ENCODE data around the gene NEGR1.

The NEGR1 gene

DNA sequence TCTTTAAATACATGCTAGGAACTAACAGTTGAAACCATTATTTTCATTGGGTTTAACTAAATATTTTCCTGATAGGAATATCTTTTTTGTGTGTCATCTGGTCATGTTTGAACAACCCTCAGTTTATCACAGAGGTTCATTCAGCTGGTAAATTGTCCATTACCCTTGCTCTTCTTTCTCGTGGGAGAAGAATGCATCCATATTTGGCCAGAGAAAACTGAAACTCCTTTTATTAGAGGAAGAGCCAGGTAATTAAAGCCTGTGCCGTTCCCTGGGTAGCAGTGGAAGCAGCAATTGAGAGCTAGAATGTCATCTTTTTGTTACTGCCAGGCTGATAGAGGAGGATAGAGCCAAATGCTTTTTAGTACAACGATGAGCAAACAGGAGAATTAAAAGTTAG is 614.3 kb downstream of the NEGR1 start:
- peaks cover 3% of the 10 kb centered on the region; the same call in 1 of the 2 replicates for H3K4me1 ChIP-seq (ENCODE audit: insufficient read depth, low read length)
- H3K36me3 ChIP-seq (ENCODE audit: insufficient read depth, low read length): no peaks in the 10 kb centered on the region
- no peaks in the 10 kb centered on the region for H3K9me3 ChIP-seq (ENCODE audit: control insufficient read depth, insufficient read depth, low read length)
- no peak overlapping the region for H3K9ac ChIP-seq (ENCODE audit: low read depth, low read length)

DNA sequence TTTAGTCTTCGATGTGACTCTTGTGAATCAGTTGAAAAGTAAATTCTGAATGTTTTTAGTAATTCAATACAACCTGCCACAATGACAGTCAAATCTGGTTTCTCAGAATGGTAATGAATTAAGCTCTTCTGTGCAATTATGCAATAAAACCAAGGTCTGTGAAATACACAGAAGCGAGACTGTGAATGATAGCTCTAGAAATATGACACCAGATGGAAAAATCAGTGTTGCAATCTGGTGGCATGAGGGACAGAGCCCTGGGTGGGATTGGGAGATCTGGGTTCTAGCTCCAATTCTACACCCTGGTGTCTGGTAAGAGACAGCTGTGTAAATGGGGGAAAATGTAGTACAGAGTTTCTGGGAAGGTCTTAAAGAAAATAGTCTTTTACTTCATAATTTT is 615.1 kb downstream of the NEGR1 start:
- Histone ChIP-seq H3K9ac (ENCODE audit: low read depth, low read length) (no peak overlapping the region), H3K9me3 (ENCODE audit: control insufficient read depth, insufficient read depth, low read length) (no peaks in the 10 kb centered on the region), H3K36me3 (ENCODE audit: insufficient read depth, low read length) (no peaks in the 10 kb centered on the region), H3K4me1 (ENCODE audit: insufficient read depth, low read length) (peaks cover 3% of the 10 kb centered on the region; the same call in 1 of the 2 replicates)

DNA sequence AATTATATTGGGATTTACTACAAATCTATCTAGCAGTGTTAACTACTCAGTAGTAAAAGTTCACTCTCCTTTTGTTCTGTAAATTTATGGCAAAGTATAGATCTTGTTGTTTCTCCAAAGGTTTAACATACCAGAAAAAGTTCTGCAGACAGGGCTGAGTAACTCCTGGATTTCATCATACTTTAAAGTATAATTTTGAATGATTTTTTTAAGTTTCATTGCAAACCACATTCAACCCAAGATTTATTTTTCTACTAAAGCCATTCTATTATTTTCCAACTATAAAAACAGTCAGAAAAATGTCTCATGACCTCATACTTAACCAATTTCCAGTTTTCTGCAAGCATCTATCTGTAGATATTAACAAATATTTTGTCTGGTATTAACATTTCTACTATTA is 615.7 kb downstream of the NEGR1 start:
- peaks cover 3% of the 10 kb centered on the region; the same call in 1 of the 2 replicates for H3K4me1 ChIP-seq (ENCODE audit: insufficient read depth, low read length)
- H3K9ac ChIP-seq (ENCODE audit: low read depth, low read length): no peak overlapping the region
- H3K9me3 ChIP-seq (ENCODE audit: control insufficient read depth, insufficient read depth, low read length): no peaks in the 10 kb centered on the region
- H3K36me3 ChIP-seq (ENCODE audit: insufficient read depth, low read length): no peaks in the 10 kb centered on the region

DNA sequence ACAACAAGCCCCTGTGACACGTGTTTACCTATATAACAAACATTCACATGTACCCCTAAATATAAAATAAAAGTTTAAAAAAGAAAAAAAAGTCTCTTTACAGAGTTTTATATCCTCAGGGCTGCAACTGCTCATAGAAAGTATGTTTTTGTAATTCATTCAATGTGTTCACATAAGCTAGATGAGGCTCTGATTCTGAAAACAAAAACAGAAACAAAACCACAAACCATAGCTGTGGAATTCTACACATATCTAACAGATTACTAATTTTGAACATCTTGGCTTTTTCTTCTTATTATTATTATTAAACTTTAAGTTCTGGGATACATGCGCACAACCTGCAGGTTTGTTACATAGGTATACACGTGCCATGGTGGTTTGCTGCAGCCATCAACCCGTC is 621.9 kb downstream of the NEGR1 start:
- no peaks in the 10 kb centered on the region for H3K36me3 ChIP-seq (ENCODE audit: insufficient read depth, low read length)
- no peaks in the 10 kb centered on the region for H3K9me3 ChIP-seq (ENCODE audit: control insufficient read depth, insufficient read depth, low read length)
- H3K4me1 ChIP-seq (ENCODE audit: insufficient read depth, low read length): no peaks in the 10 kb centered on the region
- no peak overlapping the region for H3K9ac ChIP-seq (ENCODE audit: low read depth, low read length)

DNA sequence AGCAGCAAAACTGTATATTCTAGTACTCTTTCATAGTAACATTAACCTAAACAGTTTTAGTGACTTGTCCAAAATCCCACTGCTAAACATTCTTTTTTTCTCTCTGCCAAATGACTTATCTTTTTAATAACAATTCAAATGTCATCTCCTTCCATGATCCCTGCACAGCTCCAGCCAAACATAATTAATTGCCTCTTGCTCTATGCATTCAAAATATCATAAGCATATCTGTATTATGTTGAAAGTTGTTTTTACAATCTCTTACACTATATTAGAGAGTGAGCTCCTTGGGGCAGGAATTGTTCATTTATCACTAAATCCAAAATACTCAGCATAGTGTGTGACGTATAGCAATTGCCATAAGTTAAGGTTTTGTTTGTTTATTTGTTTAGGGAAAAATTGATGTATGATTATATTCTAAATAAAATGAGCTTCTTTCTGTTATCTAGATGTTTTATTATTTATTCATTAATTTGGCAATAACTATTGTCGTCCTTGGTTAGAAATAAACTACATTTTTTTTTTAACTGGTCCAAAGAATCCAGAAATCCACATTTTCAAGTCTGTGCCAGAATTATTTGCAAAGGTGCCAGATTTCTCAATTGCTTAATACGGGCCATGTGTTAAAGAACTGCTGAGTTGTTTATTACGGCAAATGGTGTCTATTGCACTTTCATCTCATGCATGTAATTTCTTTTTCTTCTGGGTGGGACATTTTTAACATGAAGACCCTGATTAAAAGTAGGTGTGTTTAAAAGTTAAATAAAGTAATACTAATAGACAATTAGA is 624.3 kb downstream of the NEGR1 start:
- Histone ChIP-seq H3K36me3 (ENCODE audit: insufficient read depth, low read length) (no peaks in the 10 kb centered on the region), H3K4me1 (ENCODE audit: insufficient read depth, low read length) (no peaks in the 10 kb centered on the region), H3K9ac (ENCODE audit: low read depth, low read length) (no peak overlapping the region), H3K9me3 (ENCODE audit: control insufficient read depth, insufficient read depth, low read length) (no peaks in the 10 kb centered on the region)

DNA sequence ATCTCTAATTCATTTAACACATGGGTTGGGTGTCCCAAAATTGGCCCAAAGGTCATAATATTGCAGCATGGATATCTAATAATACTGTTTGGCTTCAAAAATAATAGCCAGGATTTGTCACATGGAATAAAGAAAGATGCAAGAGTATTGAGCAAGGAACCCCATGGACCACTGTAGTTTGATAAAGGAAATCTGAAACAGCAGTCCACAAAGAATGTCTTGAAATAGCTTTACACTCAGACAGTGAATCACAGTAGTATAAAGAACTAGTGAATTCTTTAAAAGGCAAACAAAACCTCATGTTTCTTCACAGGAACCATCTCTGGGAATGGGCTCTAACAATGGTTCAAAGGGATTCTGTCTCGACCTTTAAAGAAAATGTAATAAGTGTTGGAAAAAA is 625.4 kb downstream of the NEGR1 start:
- H3K36me3 ChIP-seq (ENCODE audit: insufficient read depth, low read length): no peaks in the 10 kb centered on the region
- no peak overlapping the region for H3K9ac ChIP-seq (ENCODE audit: low read depth, low read length)
- H3K4me1 ChIP-seq (ENCODE audit: insufficient read depth, low read length): no peaks in the 10 kb centered on the region
- H3K9me3 ChIP-seq (ENCODE audit: control insufficient read depth, insufficient read depth, low read length): no peaks in the 10 kb centered on the region

DNA sequence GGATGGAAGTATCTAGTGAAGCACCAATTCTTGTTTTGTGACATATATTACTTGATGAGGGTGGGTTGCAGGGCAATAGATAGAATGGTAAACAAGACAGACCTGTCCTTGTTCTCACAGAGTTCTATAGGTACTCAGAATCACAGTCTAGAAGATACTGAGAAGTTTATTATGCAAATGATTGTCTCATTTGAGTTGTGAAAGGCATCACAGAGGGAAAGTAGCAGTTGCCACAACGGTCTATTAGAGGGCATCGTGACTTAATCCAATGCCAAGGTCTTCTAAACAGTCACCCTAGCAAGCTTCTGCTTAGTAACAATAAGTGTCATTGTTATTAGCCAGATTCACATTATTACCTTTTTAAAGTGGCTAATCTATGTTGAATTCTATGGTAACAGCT is 626.7 kb downstream of the NEGR1 start:
- no peaks in the 10 kb centered on the region for H3K9me3 ChIP-seq (ENCODE audit: control insufficient read depth, insufficient read depth, low read length)
- no peaks in the 10 kb centered on the region for H3K4me1 ChIP-seq (ENCODE audit: insufficient read depth, low read length)
- no peak overlapping the region for H3K9ac ChIP-seq (ENCODE audit: low read depth, low read length)
- H3K36me3 ChIP-seq (ENCODE audit: insufficient read depth, low read length): no peaks in the 10 kb centered on the region

DNA sequence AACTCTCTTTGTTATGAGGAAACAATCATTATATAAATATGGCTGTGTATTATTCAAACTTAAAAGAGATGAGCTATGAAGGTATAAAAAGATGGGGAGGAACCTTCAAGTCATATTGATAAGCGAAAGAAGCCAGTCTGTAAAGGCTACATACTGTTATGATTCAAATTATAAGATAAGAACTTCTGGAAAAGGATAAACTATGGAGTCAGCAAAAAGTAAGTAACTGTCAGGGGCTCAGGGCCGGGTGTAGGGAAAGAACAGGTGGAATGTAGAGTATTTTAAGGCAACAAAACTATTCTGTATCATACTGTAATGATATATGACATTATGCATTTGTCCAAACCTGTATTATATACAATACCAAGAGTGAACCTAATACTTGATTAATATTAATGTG is 628.4 kb downstream of the NEGR1 start:
- Histone ChIP-seq H3K9me3 (ENCODE audit: control insufficient read depth, insufficient read depth, low read length) (no peaks in the 10 kb centered on the region), H3K36me3 (ENCODE audit: insufficient read depth, low read length) (no peaks in the 10 kb centered on the region), H3K4me1 (ENCODE audit: insufficient read depth, low read length) (no peaks in the 10 kb centered on the region), H3K9ac (ENCODE audit: low read depth, low read length) (no peak overlapping the region)

DNA sequence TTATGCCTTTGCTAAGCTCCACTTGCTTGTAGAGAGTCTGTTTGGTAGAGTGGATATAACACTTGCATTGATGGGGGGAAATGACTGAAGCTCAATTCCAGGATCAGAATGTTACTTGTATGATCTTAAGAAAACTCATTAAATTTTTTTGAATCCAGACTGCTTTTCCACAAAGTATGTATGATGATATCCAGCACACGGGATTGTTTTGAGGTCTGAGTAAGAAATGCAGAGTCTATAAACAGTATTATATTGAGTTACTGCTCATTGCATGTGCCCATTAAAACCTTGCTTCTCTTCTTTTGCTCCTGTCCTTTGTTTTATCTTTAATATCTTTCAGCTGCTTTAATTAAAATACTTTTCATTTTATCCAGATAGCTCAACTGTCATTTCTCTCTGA is 631.1 kb downstream of the NEGR1 start:
- H3K4me1 ChIP-seq (ENCODE audit: insufficient read depth, low read length): no peaks in the 10 kb centered on the region
- H3K9ac ChIP-seq (ENCODE audit: low read depth, low read length): no peak overlapping the region
- no peaks in the 10 kb centered on the region for H3K36me3 ChIP-seq (ENCODE audit: insufficient read depth, low read length)
- no peaks in the 10 kb centered on the region for H3K9me3 ChIP-seq (ENCODE audit: control insufficient read depth, insufficient read depth, low read length)

DNA sequence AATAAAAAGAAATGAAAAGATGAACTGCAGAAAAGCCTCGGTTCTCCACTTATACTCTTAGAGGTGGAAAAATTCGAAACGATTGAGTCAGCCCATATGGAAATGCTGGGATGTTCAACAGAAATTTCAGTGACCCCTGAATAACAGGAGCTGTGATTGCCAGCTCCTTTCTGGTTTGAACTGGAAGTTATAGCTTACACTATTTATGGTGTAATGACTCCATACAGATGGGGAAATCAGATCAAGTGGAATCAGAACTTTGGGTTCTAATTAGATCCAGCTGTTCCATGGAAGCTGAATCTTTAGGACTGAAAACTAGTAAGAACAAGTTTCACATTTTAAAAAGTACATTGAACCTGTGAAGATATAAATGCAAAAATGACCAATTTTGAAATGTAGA is 632.2 kb downstream of the NEGR1 start:
- no peaks in the 10 kb centered on the region for H3K9me3 ChIP-seq (ENCODE audit: control insufficient read depth, insufficient read depth, low read length)
- H3K9ac ChIP-seq (ENCODE audit: low read depth, low read length): no peak overlapping the region
- H3K4me1 ChIP-seq (ENCODE audit: insufficient read depth, low read length): no peaks in the 10 kb centered on the region
- no peaks in the 10 kb centered on the region for H3K36me3 ChIP-seq (ENCODE audit: insufficient read depth, low read length)

DNA sequence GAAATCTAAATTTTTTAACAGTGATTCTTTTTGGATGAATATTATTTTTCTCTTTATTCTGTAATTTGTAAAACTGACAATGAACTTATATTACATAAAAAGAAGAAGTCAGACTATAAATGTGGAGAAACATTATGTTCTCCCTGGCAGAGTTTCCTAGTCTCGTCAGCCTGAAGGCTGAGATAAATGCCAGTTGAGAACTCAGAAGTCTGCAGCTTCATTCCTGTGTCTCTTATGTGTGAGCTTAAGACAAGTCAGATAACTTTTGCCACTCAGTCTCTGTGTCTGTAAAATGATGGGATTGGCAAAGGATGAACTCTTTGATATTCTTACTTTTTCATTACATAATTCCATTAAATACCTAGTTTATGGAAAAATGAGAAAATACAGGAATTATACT is 632.7 kb downstream of the NEGR1 start:
- H3K9ac ChIP-seq (ENCODE audit: low read depth, low read length): no peak overlapping the region
- H3K4me1 ChIP-seq (ENCODE audit: insufficient read depth, low read length): no peaks in the 10 kb centered on the region
- no peaks in the 10 kb centered on the region for H3K9me3 ChIP-seq (ENCODE audit: control insufficient read depth, insufficient read depth, low read length)
- no peaks in the 10 kb centered on the region for H3K36me3 ChIP-seq (ENCODE audit: insufficient read depth, low read length)

DNA sequence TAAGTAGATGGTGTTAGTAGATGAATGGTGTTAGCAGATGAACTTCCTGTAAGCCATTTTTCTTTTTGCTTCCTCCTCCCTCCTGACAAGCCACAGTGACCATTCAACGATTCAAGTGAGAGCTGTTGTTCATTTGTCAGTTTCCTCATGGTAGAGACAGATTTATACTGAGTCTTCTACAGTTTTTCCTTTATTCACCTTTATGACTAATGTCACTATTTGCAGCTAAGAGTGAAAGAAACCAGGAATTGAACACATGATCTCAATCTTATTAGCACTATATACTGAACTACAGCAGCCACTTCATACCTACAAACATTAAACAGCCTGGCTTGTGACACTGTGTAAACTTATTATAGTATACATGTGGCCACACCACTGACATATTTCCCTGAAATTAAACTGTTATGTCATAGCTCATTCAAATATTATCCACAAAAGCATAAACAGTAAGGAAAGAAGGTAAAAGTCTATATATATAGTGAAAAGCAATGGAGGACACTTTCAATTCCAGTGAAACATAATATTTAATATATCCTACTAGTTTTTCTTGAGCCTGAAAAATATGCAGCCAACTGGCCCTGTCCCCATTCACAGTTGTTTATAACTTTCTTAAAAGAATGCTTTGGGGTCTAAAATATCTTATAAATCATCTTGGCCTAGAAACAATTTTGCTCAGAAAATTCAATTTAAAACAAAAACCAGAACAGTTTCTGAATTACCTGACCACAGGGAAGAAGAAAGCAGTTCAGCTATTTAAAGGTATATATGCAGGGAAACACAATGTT is 634.6 kb downstream of the NEGR1 start:
- Histone ChIP-seq H3K9me3 (ENCODE audit: control insufficient read depth, insufficient read depth, low read length) (no peaks in the 10 kb centered on the region), H3K9ac (ENCODE audit: low read depth, low read length) (no peak overlapping the region), H3K36me3 (ENCODE audit: insufficient read depth, low read length) (no peaks in the 10 kb centered on the region), H3K4me1 (ENCODE audit: insufficient read depth, low read length) (no peaks in the 10 kb centered on the region)

DNA sequence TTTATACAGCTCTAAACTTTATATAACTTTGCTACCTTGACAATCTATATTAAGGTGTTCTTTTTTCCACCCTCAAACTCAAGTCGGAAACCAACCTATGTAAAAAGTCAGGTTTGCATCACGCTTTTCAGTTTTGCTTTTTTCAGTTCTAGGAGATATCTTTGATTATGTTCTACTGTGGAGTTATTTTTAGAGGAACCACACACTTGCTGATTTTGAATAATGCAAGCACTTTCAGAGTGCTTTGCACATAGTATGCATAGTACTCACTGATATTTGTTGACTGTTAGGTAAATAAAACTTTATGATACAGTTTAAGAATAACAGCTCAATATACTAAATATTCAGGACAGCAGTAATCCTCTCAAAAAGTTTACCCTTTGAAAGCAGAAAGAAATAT is 637.3 kb downstream of the NEGR1 start:
- Histone ChIP-seq H3K9ac (ENCODE audit: low read depth, low read length) (no peak overlapping the region), H3K4me1 (ENCODE audit: insufficient read depth, low read length) (no peaks in the 10 kb centered on the region), H3K9me3 (ENCODE audit: control insufficient read depth, insufficient read depth, low read length) (no peaks in the 10 kb centered on the region), H3K36me3 (ENCODE audit: insufficient read depth, low read length) (no peaks in the 10 kb centered on the region)

DNA sequence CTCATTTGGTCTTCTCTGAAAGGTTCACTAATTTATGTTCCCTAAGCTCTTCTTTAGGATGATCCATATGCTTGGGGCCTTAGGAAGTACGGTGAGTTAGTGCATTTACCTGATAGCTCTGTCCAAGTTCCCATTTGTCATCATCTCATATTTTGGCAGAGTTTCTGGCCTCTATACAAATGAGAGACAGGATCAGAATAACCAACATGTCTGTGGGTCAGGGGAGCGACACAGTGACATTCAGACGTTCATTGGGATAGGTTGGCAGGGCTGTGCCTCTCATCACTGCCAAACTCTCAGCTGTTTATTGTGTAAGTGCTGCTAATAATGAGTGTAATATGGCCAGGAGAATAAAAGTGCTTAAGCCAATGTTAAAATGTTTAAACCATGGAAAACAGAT is 640.4 kb downstream of the NEGR1 start:
- Histone ChIP-seq H3K9me3 (ENCODE audit: control insufficient read depth, insufficient read depth, low read length) (no peaks in the 10 kb centered on the region), H3K4me1 (ENCODE audit: insufficient read depth, low read length) (no peaks in the 10 kb centered on the region), H3K36me3 (ENCODE audit: insufficient read depth, low read length) (no peaks in the 10 kb centered on the region), H3K9ac (ENCODE audit: low read depth, low read length) (no peak overlapping the region)

DNA sequence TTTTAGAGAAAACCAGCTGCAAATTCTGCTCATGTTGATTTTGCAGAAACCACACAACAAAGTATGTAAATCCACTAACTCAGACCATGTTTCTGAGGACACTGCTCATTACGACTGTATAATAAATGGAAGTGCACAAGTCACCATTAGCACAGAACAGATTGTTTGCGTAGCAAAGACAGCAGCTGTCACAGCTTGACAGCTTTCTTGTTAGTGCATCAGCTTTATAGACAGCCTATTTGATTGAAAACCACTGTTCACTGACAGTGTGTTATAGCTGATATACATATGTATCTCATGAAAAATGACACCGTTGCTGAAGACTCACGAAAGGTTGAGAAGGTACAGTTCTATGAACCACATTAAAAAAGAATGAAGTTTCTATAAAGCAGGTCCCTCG is 641.3 kb downstream of the NEGR1 start:
- no peaks in the 10 kb centered on the region for H3K4me1 ChIP-seq (ENCODE audit: insufficient read depth, low read length)
- no peaks in the 10 kb centered on the region for H3K36me3 ChIP-seq (ENCODE audit: insufficient read depth, low read length)
- H3K9ac ChIP-seq (ENCODE audit: low read depth, low read length): no peak overlapping the region
- H3K9me3 ChIP-seq (ENCODE audit: control insufficient read depth, insufficient read depth, low read length): no peaks in the 10 kb centered on the region

Measured in ES-I3 (cell line).